A549 (cell line): ENCODE data around the gene PARD3B.

ENCODE experiments used
- CHD2 ChIP-seq: fragments of 150-350 bp; IDR thresholded peaks from 2 replicates; pipeline ENCODE4 v1.6.1; 2014; ENCODE audit warnings: low read length; ENCODE audit not compliant: partially characterized antibody
- EP300 ChIP-seq, 2 experiments: fragments of >200 bp; sonication (Bioruptor Twin); formaldehyde crosslinking; IDR thresholded peaks; 2 replicates in 1 of 2; 3 replicates in 1 of 2; pipeline ENCODE4 v1.6.1; 2016 to 2017
- HDAC2 ChIP-seq: fragments of 200-600 bp; sonication (generic); IDR thresholded peaks from 2 replicates; pipeline ENCODE4 v1.6.1; 2016
- MAFK ChIP-seq: fragments of 450-650 bp; IDR thresholded peaks from 2 replicates; pipeline ENCODE4 v1.6.1; 2014; ENCODE audit not compliant: partially characterized antibody
- MYC ChIP-seq: IDR thresholded peaks from 2 replicates; pipeline ENCODE4 v1.6.1; 2012; ENCODE audit warnings: mild to moderate bottlenecking, inconsistent platforms, low read length, improper control_type of control experiment, borderline replicate concordance
- NR3C1 ChIP-seq: fragments of >200 bp; sonication (Bioruptor Twin); formaldehyde crosslinking; IDR thresholded peaks from 3 replicates; pipeline ENCODE4 v1.6.1; 2017
- POLR2A ChIP-seq: IDR thresholded peaks from 2 replicates; pipeline ENCODE4 v1.6.1; 2012; ENCODE audit warnings: mild to moderate bottlenecking, low read length
- SMC3 ChIP-seq: fragments of >200 bp; sonication (Bioruptor Twin); formaldehyde crosslinking; IDR thresholded peaks from 3 replicates; pipeline ENCODE4 v1.6.1; 2018; ENCODE audit warnings: inconsistent platforms
- TP53 ChIP-seq: fragments of 250-450 bp; sonication (Bioruptor Pico); IDR thresholded peaks from 2 replicates; pipeline ENCODE4 v1.5.0; 2021; ENCODE audit warnings: mild to moderate bottlenecking, moderate library complexity
- ZFP36 ChIP-seq: fragments of 450-650 bp; IDR thresholded peaks from 2 replicates; pipeline ENCODE4 v1.6.1; 2014; ENCODE audit warnings: borderline replicate concordance; ENCODE audit not compliant: partially characterized antibody
- TF ChIP-seq, protein P1 (sequence below): fragments of >200 bp; sonication (Bioruptor Twin); formaldehyde crosslinking; IDR thresholded peaks from 3 replicates; pipeline ENCODE4 v1.5.1; 2016
- TF ChIP-seq, protein P2 (sequence below): IDR thresholded peaks from 2 replicates; pipeline ENCODE4 v1.6.1; 2012

DNA sequence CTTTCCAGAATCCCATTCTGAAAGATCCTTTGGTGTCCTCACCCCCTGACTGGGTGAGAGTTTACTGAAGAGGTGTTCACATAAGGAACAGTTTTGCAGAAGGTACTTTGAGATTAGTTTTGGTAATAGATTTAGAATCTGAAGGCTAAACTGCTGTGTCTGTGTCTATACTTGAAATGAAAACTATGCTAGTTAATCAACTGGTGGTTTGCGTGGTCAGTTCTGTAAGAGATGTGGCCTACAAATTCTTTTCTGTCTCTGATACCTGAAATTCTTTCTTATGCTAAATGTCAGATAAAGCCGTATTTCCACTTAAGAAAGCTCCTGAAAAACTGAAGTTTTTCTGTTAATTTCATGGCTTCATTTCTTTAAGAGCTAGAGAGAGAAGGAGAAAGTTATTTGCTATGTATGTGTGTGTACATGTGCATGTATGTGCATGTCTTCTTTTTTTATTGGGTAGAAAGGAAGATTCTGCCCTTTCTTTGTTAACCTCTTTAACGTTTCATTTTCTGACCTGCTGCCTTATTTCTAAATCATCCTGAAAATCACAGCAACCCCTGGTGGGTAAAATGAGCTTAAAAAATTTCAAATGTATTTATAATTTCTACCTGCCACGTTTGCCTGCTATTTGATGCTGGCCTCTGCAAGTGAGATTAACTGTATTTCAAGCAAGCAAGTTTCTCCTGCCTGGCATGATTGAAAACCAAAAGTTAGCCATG is 585.0 kb downstream of the PARD3B start:
- TF ChIP-seq TP53 (CRISPR knock-in tag): no peak
- TF ChIP-seq, protein P1, sequence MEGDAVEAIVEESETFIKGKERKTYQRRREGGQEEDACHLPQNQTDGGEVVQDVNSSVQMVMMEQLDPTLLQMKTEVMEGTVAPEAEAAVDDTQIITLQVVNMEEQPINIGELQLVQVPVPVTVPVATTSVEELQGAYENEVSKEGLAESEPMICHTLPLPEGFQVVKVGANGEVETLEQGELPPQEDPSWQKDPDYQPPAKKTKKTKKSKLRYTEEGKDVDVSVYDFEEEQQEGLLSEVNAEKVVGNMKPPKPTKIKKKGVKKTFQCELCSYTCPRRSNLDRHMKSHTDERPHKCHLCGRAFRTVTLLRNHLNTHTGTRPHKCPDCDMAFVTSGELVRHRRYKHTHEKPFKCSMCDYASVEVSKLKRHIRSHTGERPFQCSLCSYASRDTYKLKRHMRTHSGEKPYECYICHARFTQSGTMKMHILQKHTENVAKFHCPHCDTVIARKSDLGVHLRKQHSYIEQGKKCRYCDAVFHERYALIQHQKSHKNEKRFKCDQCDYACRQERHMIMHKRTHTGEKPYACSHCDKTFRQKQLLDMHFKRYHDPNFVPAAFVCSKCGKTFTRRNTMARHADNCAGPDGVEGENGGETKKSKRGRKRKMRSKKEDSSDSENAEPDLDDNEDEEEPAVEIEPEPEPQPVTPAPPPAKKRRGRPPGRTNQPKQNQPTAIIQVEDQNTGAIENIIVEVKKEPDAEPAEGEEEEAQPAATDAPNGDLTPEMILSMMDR: no peak
- no peak for TF ChIP-seq EP300 (IDR thresholded peaks at IDR 0.05)
- TF ChIP-seq NR3C1: no peak
- TF ChIP-seq, protein P2, sequence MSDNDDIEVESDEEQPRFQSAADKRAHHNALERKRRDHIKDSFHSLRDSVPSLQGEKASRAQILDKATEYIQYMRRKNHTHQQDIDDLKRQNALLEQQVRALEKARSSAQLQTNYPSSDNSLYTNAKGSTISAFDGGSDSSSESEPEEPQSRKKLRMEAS: no peak
- TF ChIP-seq SMC3: peak; percentile 21; the same call in 1 of the 3 replicates
- no peak for TF ChIP-seq ZFP36
- TF ChIP-seq MYC: no peak
- no peak for TF ChIP-seq CHD2
- no peak for TF ChIP-seq HDAC2
- TF ChIP-seq POLR2A: no peak
- TF ChIP-seq MAFK: no peak
